ENCODE results near the gene KRT13. TPM values are rescaled to one million over a fixed set of nuclear protein-coding genes. Genes with fewer than 3 reads are reported as not detected.
A peak's percentile ranks its signal among the peaks of the same experiment; 100 is the strongest.

Gene KRT13
- total RNA-seq, 1 experiment from 2014 or later, result 45.7 TPM

GRCh38 chr17:41519501-41520224 is 14.3 kb upstream of the KRT13 start:
- Mint-ChIP-seq H3K27ac (ENCODE audit: unreplicated experiment) (peak overlapping the region; percentile 99), H3K9me3 (ENCODE audit: low read depth, unreplicated experiment) (no peaks in the 10 kb centered on the region), H3K4me1 (ENCODE audit: low read depth, unreplicated experiment) (peaks cover 67% of the 10 kb centered on the region), H3K36me3 (ENCODE audit: insufficient read depth, unreplicated experiment) (peaks cover 96% of the 10 kb centered on the region), H3K4me3 (ENCODE audit: low read depth, unreplicated experiment) (peak overlapping the region; percentile 5), H3K27me3 (ENCODE audit: unreplicated experiment) (no peaks in the 10 kb centered on the region)
- no TSS peak for BruUV-seq (replicated peaks)
- TF ChIP-seq, protein P1, sequence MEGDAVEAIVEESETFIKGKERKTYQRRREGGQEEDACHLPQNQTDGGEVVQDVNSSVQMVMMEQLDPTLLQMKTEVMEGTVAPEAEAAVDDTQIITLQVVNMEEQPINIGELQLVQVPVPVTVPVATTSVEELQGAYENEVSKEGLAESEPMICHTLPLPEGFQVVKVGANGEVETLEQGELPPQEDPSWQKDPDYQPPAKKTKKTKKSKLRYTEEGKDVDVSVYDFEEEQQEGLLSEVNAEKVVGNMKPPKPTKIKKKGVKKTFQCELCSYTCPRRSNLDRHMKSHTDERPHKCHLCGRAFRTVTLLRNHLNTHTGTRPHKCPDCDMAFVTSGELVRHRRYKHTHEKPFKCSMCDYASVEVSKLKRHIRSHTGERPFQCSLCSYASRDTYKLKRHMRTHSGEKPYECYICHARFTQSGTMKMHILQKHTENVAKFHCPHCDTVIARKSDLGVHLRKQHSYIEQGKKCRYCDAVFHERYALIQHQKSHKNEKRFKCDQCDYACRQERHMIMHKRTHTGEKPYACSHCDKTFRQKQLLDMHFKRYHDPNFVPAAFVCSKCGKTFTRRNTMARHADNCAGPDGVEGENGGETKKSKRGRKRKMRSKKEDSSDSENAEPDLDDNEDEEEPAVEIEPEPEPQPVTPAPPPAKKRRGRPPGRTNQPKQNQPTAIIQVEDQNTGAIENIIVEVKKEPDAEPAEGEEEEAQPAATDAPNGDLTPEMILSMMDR (IDR thresholded peaks at IDR 0.05; ENCODE audit: unreplicated experiment), result no peak
- intact Hi-C loops (cut with micrococcal nuclease; ENCODE audit: unreplicated experiment), result loop anchor here (5.0 to 10.0 kb wide), 2 partner anchors 585 to 662 kb away; partner anchors contain the start of gene KRT23
- CTCF ChIA-PET, result interaction anchor here (0.5 to 19.2 kb wide), 7 partner anchors 10 to 662 kb away, joined by 3 to 471 read pairs (median 4); no protein-coding TSS in a partner anchor
- peak; percentile 73 for DNase-seq

- TF ChIP-seq, protein P1 (IDR thresholded peaks at IDR 0.05; ENCODE audit: unreplicated experiment), result no peak
- H3K36me3 Mint-ChIP-seq (ENCODE audit: insufficient read depth, unreplicated experiment), result peaks cover 96% of the 10 kb centered on the region
- H3K9me3 Mint-ChIP-seq (ENCODE audit: low read depth, unreplicated experiment), result no peaks in the 10 kb centered on the region
- CTCF ChIA-PET, result interaction anchor here (0.6 to 19.2 kb wide), 9 partner anchors 9 to 871 kb away, joined by 3 to 471 read pairs (median 5); no protein-coding TSS in a partner anchor
- BruUV-seq (replicated peaks), result no TSS peak
- H3K4me3 Mint-ChIP-seq (ENCODE audit: low read depth, unreplicated experiment), result peak within 1 kb of the TSS; percentile 5
- intact Hi-C loops (cut with micrococcal nuclease; ENCODE audit: unreplicated experiment), result no loop called here
- no peaks in the 10 kb centered on the region for H3K27me3 Mint-ChIP-seq (ENCODE audit: unreplicated experiment)
- peak within 1 kb of the TSS; percentile 99 for H3K27ac Mint-ChIP-seq (ENCODE audit: unreplicated experiment)
- H3K4me1 Mint-ChIP-seq (ENCODE audit: low read depth, unreplicated experiment), result peaks cover 59% of the 10 kb centered on the region
- DNase-seq, result no peak
Measured at GRCh38 chr17:41518789-41519449, 13.5 kb upstream of the KRT13 start, which contains the start of gene KRT15. KRT15 (minus strand) TSS chr17:41518890; CDS start chr17:41518827, 63 bp downstream.

GRCh38 chr17:41518031-41518430 is 12.6 kb upstream of the KRT13 start:
- H3K27me3 Mint-ChIP-seq (ENCODE audit: unreplicated experiment), result no peaks in the 10 kb centered on the region
- no peak for DNase-seq
- TF ChIP-seq, protein P1 (IDR thresholded peaks at IDR 0.05; ENCODE audit: unreplicated experiment), result no peak
- no peak overlapping the region for H3K4me3 Mint-ChIP-seq (ENCODE audit: low read depth, unreplicated experiment)
- peak overlapping the region; percentile 99 for H3K27ac Mint-ChIP-seq (ENCODE audit: unreplicated experiment)
- CTCF ChIA-PET, result interaction anchor here (0.6 to 19.2 kb wide), 5 partner anchors 10 to 872 kb away, joined by 3 to 471 read pairs (median 4); partner anchors contain the start of gene KRT13
- intact Hi-C loops (cut with micrococcal nuclease; ENCODE audit: unreplicated experiment), result no loop called here
- no peaks in the 10 kb centered on the region for H3K9me3 Mint-ChIP-seq (ENCODE audit: low read depth, unreplicated experiment)
- BruUV-seq (replicated peaks), result no TSS peak
- H3K4me1 Mint-ChIP-seq (ENCODE audit: low read depth, unreplicated experiment), result peaks cover 50% of the 10 kb centered on the region
- peaks cover 96% of the 10 kb centered on the region for H3K36me3 Mint-ChIP-seq (ENCODE audit: insufficient read depth, unreplicated experiment)

- intact Hi-C loops (cut with micrococcal nuclease; ENCODE audit: unreplicated experiment), result no loop called here
- no peak for DNase-seq
- H3K4me3 Mint-ChIP-seq (ENCODE audit: low read depth, unreplicated experiment), result no peak overlapping the region
- H3K27ac Mint-ChIP-seq (ENCODE audit: unreplicated experiment), result peak overlapping the region; percentile 20
- CTCF ChIA-PET, result interaction anchor here (1.7 to 19.2 kb wide), 2 partner anchors 11 to 30 kb away, joined by 4 to 471 read pairs; partner anchors contain the start of gene KRT13
- H3K9me3 Mint-ChIP-seq (ENCODE audit: low read depth, unreplicated experiment), result no peaks in the 10 kb centered on the region
- peaks cover 39% of the 10 kb centered on the region for H3K4me1 Mint-ChIP-seq (ENCODE audit: low read depth, unreplicated experiment)
- peaks cover 95% of the 10 kb centered on the region for H3K36me3 Mint-ChIP-seq (ENCODE audit: insufficient read depth, unreplicated experiment)
- H3K27me3 Mint-ChIP-seq (ENCODE audit: unreplicated experiment), result no peaks in the 10 kb centered on the region
- BruUV-seq (replicated peaks), result no TSS peak
- TF ChIP-seq, protein P1 (IDR thresholded peaks at IDR 0.05; ENCODE audit: unreplicated experiment), result no peak
Measured at GRCh38 chr17:41516830-41517283, 11.4 kb upstream of the KRT13 start.
